ENCODE measurements around the gene PLBD2. TPM values are rescaled to one million over a fixed set of nuclear protein-coding genes. Genes with fewer than 3 reads are reported as not detected.
"Not testable (repeated sequence)": the region's sequence is repeated elsewhere in the genome, so short reads cannot be mapped to it uniquely, and the experiment has no call there.

Gene PLBD2
- total RNA-seq, 2 donors from 2014 or later = 54.1 to 104 TPM

DNA sequence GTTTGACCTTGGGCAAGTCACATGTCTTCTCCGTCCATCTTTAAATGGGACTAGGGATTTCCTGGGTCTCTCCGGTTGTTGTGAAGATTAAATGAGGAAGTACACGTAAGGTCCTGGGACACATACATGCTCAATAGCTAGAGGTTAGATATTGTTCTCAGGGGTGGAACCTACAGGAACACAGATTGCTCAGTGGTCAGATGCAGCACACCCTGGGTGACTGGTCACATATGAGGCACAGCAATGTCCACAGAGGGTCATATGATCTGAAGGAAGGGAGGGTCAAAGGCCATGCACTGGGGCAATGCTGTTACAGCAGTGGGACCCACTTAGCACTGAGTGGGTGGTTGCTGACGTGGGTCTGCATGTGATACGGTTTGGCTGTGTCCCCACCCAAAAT, 12.0 kb upstream of the PLBD2 start:
- Histone ChIP-seq H3K9me3 (no peaks in the 10 kb centered on the region), H3K4me1 (ENCODE audit: control insufficient read depth in 1 of 2, low read depth in 2 of 2) (no peaks in the 10 kb centered on the region), H3K36me3 (no peaks in the 10 kb centered on the region), H3K27ac (no peak overlapping the region), H3K27me3 (replicated peaks; ENCODE audit: insufficient read depth) (no peaks in the 10 kb centered on the region), H3K4me3 (no peak overlapping the region)
- DNase-seq (ENCODE audit: low spot score) = no peak
- no peak for ATAC-seq (ENCODE audit: insufficient number of reproducible peaks, low FRiP score, low read depth)
- no peak for TF ChIP-seq CTCF (IDR thresholded peaks at IDR 0.05)

DNA sequence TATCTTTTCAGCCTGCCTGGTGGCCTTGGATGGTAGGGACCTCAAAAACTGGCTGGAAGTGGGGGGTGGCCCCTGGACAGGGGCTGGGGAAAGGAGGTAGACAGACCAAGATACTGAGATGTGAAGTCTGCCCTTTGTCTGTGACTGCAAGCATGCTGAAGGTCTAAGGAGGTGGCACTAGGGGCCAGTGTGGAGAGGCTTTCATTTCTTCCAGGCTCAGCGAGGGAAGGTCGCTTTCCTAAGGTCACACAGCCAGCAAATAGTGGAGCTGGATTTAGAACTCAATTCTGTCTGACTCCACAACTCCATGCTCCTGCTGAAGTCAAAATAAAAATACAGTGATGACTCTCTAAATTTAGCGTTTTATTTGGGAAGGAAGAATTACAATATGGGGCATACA, 11.3 kb upstream of the PLBD2 start:
- H3K27me3 ChIP-seq (replicated peaks; ENCODE audit: insufficient read depth) = no peaks in the 10 kb centered on the region
- no peaks in the 10 kb centered on the region for H3K4me1 ChIP-seq (ENCODE audit: control insufficient read depth in 1 of 2, low read depth in 2 of 2)
- ATAC-seq (ENCODE audit: insufficient number of reproducible peaks, low FRiP score, low read depth) = no peak
- H3K9me3 ChIP-seq = no peaks in the 10 kb centered on the region
- TF ChIP-seq CTCF (IDR thresholded peaks at IDR 0.05) = no peak
- H3K4me3 ChIP-seq = no peak overlapping the region
- no peaks in the 10 kb centered on the region for H3K36me3 ChIP-seq
- no peak for DNase-seq (ENCODE audit: low spot score)
- H3K27ac ChIP-seq = no peak overlapping the region

DNA sequence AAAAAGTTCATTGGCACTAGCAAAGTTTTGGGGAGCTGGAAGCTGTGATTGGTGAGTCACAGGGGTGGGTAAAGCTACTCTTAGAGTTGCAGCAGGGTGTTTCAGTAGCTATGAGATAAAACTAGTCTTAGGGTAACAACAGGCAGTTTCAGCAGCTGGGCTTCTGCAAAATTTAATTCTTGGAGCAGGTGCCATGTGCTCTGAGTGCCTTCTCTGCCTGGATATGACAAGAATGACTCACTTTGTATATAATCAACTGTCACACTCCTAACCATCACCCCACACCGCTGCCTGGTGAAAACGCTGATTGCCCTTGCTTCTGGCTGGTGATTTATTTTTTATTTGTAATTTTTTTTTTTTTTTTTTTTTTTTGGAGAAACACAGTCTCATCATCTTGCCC, 10.5 kb upstream of the PLBD2 start:
- ATAC-seq (ENCODE audit: insufficient number of reproducible peaks, low FRiP score, low read depth) = no peak

DNA sequence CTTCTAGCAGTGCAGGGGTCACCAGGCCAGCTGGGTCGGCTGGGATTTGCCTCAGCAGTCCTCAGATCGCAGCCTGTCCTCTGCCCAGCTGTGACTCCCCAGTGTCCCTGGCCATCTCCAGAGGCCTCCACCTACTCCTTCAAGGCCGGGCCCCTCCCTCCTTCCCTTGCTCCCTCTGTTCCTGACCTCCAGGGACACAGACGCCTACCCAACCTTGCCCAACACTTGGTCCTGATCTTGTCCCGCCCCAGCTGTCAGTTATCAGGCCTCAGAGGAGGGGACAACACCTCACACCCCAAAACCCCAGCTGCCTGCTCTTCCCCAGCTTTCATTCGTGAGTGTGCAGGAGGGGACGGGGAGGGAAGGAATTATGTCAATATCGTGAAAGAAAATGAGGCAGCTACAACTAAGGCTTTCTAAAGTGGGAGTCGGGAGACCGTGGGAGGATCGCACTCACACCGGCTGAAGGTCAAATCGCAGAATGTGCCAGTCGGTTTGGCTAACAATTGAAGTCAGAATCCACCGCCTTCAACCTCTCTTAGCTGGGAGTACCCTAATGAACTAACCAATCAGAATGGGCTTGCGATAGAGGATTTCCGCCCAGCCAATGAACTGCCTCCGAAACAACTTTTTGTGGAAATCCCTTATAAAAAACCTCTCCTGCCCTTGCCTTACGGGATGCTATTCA, 9.4 kb upstream of the PLBD2 start:
- Histone ChIP-seq H3K27me3 (replicated peaks; ENCODE audit: insufficient read depth) (no peaks in the 10 kb centered on the region), H3K9me3 (no peaks in the 10 kb centered on the region), H3K27ac (no peak overlapping the region), H3K36me3 (no peaks in the 10 kb centered on the region), H3K4me3 (no peak overlapping the region), H3K4me1 (ENCODE audit: control insufficient read depth in 1 of 2, low read depth in 2 of 2) (no peaks in the 10 kb centered on the region)
- no peak for TF ChIP-seq CTCF (IDR thresholded peaks at IDR 0.05)
- DNase-seq (ENCODE audit: low spot score) = no peak
- ATAC-seq (ENCODE audit: insufficient number of reproducible peaks, low FRiP score, low read depth) = no peak

More for the DNA sequence above, 10.5 kb upstream of the PLBD2 start:
- no peak for DNase-seq (ENCODE audit: low spot score)
- H3K4me3 ChIP-seq = no peak overlapping the region
- H3K27me3 ChIP-seq (replicated peaks; ENCODE audit: insufficient read depth) = no peaks in the 10 kb centered on the region
- H3K27ac ChIP-seq = no peak overlapping the region
- no peaks in the 10 kb centered on the region for H3K4me1 ChIP-seq (ENCODE audit: control insufficient read depth in 1 of 2, low read depth in 2 of 2)
- H3K36me3 ChIP-seq = no peaks in the 10 kb centered on the region
- no peaks in the 10 kb centered on the region for H3K9me3 ChIP-seq
- no peak for TF ChIP-seq CTCF (IDR thresholded peaks at IDR 0.05)

- TF ChIP-seq CTCF (IDR thresholded peaks at IDR 0.05) = no peak
- no peaks in the 10 kb centered on the region for H3K36me3 ChIP-seq
- no peak for DNase-seq (ENCODE audit: low spot score)
- H3K27me3 ChIP-seq (replicated peaks; ENCODE audit: insufficient read depth) = no peaks in the 10 kb centered on the region
- no peak overlapping the region for H3K27ac ChIP-seq
- no peaks in the 10 kb centered on the region for H3K9me3 ChIP-seq
- ATAC-seq (ENCODE audit: insufficient number of reproducible peaks, low FRiP score, low read depth) = no peak
- no peaks in the 10 kb centered on the region for H3K4me1 ChIP-seq (ENCODE audit: control insufficient read depth in 1 of 2, low read depth in 2 of 2)
- H3K4me3 ChIP-seq = no peak overlapping the region
These were observed 7.3 kb upstream of the PLBD2 start for GRCh38 chr12:113351089-113351488.

GRCh38 chr12:113354192-113354591, 4.2 kb upstream of the PLBD2 start:
- not testable (repeated sequence) for H3K27me3 ChIP-seq (replicated peaks; ENCODE audit: insufficient read depth); H3K27ac ChIP-seq; H3K4me3 ChIP-seq; H3K9me3 ChIP-seq; ATAC-seq (ENCODE audit: insufficient number of reproducible peaks, low FRiP score, low read depth); H3K4me1 ChIP-seq (ENCODE audit: control insufficient read depth in 1 of 2, low read depth in 2 of 2); H3K36me3 ChIP-seq; DNase-seq (ENCODE audit: low spot score)

All from thoracic aorta (tissue), 2 donors.